DND-41 (cell line): ENCODE measurements around the gene BRPF3.

Experiments
- ATAC-seq: fragments of 200-7000 bp; cut with Tn5 transposase; 3 replicates; pipeline ENCODE4 v1.9.1; 2021; ENCODE audit warnings: low read depth; ENCODE audit not compliant: insufficient read depth
- DNase-seq: peaks from one replicate; pipeline ENCODE4 v3.0.0-alpha.2; 2020
- H2AFZ ChIP-seq: 2 replicates; pipeline ENCODE4 v1.6.0; 2012; ENCODE audit warnings: low read depth, low read length
- H3K27ac ChIP-seq: 2 replicates; pipeline ENCODE4 v1.5.1; 2012; ENCODE audit warnings: low read length, inconsistent platforms
- H3K27me3 ChIP-seq: fragments of 200-600 bp; sonication (generic); 2 replicates; pipeline ENCODE4 v1.6.0; 2012; ENCODE audit warnings: low read length, mild to moderate bottlenecking, inconsistent platforms; ENCODE audit not compliant: insufficient read depth, poor library complexity
- H3K36me3 ChIP-seq: 2 replicates; pipeline ENCODE4 v1.5.1; 2012; ENCODE audit warnings: low read length, inconsistent platforms; ENCODE audit not compliant: insufficient read depth
- H3K4me1 ChIP-seq: 2 replicates; pipeline ENCODE4 v1.5.1; 2012; ENCODE audit warnings: mild to moderate bottlenecking, low read length; ENCODE audit not compliant: insufficient read depth
- H3K4me2 ChIP-seq: 2 replicates; pipeline ENCODE4 v1.6.0; 2012; ENCODE audit warnings: mild to moderate bottlenecking, moderate library complexity, low read length, inconsistent platforms; ENCODE audit not compliant: insufficient read depth
- H3K4me3 ChIP-seq, 2 experiments: fragments of 200-600 bp in 1 of 2; shearing (Covaris generic) in 1 of 2; 2 replicates each; pipeline ENCODE4 v1.5.1; 2012 to 2016; ENCODE audit warnings: inconsistent platforms in 2 of 2, low read length in 2 of 2, mild to moderate bottlenecking in 2 of 2, low read depth in 1 of 2, moderate library complexity in 1 of 2
- H3K79me2 ChIP-seq: 2 replicates; pipeline ENCODE4 v1.6.0; 2012; ENCODE audit warnings: low read length, inconsistent platforms; ENCODE audit not compliant: insufficient read depth
- H3K9ac ChIP-seq: 2 replicates; pipeline ENCODE4 v1.6.0; 2012; ENCODE audit warnings: low read depth, mild to moderate bottlenecking, inconsistent platforms, low read length, moderate library complexity
- H3K9me3 ChIP-seq: 2 replicates; pipeline ENCODE4 v1.5.1; 2012; ENCODE audit warnings: low read length, moderate library complexity, mild to moderate bottlenecking, inconsistent platforms; ENCODE audit not compliant: insufficient read depth, severe bottlenecking
- H4K20me1 ChIP-seq: 2 replicates; pipeline ENCODE4 v1.6.0; 2012; ENCODE audit warnings: low read length; ENCODE audit not compliant: insufficient read depth
- EZH2 ChIP-seq: IDR thresholded peaks from 3 replicates; pipeline ENCODE4 v1.6.1; 2012; ENCODE audit warnings: borderline replicate concordance, low read depth, mild to moderate bottlenecking, moderate library complexity, low read length, inconsistent platforms; ENCODE audit not compliant: severe bottlenecking
- TF ChIP-seq, protein P1 (sequence below): IDR thresholded peaks from 2 replicates; pipeline ENCODE4 v1.5.1; 2012; ENCODE audit warnings: borderline replicate concordance, low read length, moderate library complexity, mild to moderate bottlenecking; ENCODE audit not compliant: poor library complexity, severe bottlenecking; ENCODE audit errors: extremely low read depth

BRPF3 gene

DNA sequence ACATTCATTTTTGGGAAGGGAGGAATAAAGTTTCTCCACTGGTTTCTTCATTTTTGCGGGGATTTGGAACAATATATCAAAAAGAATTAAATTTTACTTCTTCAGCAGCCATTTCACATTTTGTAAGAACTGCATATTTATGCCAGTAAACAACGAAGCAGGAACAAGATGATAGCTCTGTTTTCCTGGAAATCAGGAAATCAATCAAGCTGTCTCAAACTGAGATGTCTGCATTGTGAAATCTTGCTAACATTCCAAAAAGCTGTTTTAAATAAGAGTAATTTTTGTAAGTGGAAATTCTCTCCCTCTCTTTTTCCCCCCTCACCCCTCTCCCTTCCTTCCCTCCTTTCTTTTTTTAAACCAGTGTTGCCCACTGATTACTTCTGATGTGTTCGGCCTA lies 46.3 kb upstream of the BRPF3 start:
- no peak for DNase-seq
- H3K36me3 ChIP-seq: no peaks in the 10 kb centered on the region
- H3K27ac ChIP-seq: no peak overlapping the region
- no peaks in the 10 kb centered on the region for H3K27me3 ChIP-seq
- H3K4me3 ChIP-seq: no peak overlapping the region
- H3K4me1 ChIP-seq: peaks cover 7% of the 10 kb centered on the region
- H3K79me2 ChIP-seq: no peaks in the 10 kb centered on the region
- ATAC-seq: no peak
- TF ChIP-seq, protein P1, sequence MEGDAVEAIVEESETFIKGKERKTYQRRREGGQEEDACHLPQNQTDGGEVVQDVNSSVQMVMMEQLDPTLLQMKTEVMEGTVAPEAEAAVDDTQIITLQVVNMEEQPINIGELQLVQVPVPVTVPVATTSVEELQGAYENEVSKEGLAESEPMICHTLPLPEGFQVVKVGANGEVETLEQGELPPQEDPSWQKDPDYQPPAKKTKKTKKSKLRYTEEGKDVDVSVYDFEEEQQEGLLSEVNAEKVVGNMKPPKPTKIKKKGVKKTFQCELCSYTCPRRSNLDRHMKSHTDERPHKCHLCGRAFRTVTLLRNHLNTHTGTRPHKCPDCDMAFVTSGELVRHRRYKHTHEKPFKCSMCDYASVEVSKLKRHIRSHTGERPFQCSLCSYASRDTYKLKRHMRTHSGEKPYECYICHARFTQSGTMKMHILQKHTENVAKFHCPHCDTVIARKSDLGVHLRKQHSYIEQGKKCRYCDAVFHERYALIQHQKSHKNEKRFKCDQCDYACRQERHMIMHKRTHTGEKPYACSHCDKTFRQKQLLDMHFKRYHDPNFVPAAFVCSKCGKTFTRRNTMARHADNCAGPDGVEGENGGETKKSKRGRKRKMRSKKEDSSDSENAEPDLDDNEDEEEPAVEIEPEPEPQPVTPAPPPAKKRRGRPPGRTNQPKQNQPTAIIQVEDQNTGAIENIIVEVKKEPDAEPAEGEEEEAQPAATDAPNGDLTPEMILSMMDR: no peak
- H2AFZ ChIP-seq: peak overlapping the region; percentile 32; the same call in 1 of the 2 replicates
- no peaks in the 10 kb centered on the region for H4K20me1 ChIP-seq
- H3K9me3 ChIP-seq: no peaks in the 10 kb centered on the region
- no peak overlapping the region for H3K9ac ChIP-seq
- H3K4me2 ChIP-seq: no peak overlapping the region

DNA sequence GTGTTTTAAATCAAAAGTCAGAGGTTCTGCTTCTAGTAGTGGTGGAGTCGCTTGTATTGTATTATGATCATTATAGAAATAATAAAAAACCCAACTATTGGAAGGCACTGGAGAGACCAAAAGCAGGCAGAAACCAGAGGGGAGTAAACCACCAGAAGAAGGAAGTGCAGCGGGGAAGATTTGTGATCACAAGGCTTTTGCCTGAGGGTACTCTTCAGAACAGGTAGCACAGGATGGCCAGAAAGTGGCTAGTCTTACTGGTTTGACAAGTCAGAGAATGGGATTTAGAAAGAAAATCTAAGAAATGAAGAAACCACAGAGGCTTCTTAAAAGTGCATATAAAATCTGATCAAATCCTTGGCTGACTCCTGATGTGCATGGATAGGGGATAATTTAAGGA lies 42.3 kb upstream of the BRPF3 start:
- Histone ChIP-seq H3K4me1 (peaks cover 7% of the 10 kb centered on the region), H3K79me2 (no peaks in the 10 kb centered on the region), H3K36me3 (no peaks in the 10 kb centered on the region), H2AFZ (no peak overlapping the region), H3K27me3 (no peaks in the 10 kb centered on the region), H3K4me3 (no peak overlapping the region), H3K9ac (no peak overlapping the region), H4K20me1 (no peaks in the 10 kb centered on the region), H3K4me2 (no peak overlapping the region), H3K27ac (no peak overlapping the region), H3K9me3 (no peaks in the 10 kb centered on the region)
- DNase-seq (no peak), ATAC-seq (no peak)
- TF ChIP-seq EZH2: no peak
- TF ChIP-seq, protein P1: no peak

DNA sequence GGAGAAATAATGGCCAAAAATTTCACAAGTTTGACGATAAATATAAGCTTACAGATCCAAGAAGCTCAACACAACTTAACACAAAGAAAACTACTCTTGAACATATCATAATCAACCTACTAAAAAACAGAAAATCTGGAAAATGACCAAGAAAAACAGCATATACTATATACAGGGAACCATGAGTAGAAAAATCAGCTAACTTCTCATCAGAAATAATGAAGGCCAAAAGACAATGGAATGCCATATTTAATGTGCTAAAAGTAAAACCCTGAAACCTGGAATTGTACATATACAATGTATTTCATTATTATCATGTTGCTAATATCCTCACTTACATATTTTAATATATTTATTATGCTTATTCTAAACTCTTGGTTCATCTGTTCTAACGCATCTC lies 40.9 kb upstream of the BRPF3 start:
- H3K36me3 ChIP-seq: no peaks in the 10 kb centered on the region
- no peak overlapping the region for H3K27ac ChIP-seq
- H3K79me2 ChIP-seq: no peaks in the 10 kb centered on the region
- ATAC-seq (no peak), DNase-seq (no peak)
- TF ChIP-seq EZH2: no peak
- TF ChIP-seq, protein P1: no peak
- no peaks in the 10 kb centered on the region for H4K20me1 ChIP-seq
- no peaks in the 10 kb centered on the region for H3K27me3 ChIP-seq
- H3K4me3 ChIP-seq: no peak overlapping the region
- H2AFZ ChIP-seq: no peak overlapping the region
- H3K9me3 ChIP-seq: no peaks in the 10 kb centered on the region
- no peaks in the 10 kb centered on the region for H3K4me1 ChIP-seq
- no peak overlapping the region for H3K4me2 ChIP-seq
- H3K9ac ChIP-seq: no peak overlapping the region

DNA sequence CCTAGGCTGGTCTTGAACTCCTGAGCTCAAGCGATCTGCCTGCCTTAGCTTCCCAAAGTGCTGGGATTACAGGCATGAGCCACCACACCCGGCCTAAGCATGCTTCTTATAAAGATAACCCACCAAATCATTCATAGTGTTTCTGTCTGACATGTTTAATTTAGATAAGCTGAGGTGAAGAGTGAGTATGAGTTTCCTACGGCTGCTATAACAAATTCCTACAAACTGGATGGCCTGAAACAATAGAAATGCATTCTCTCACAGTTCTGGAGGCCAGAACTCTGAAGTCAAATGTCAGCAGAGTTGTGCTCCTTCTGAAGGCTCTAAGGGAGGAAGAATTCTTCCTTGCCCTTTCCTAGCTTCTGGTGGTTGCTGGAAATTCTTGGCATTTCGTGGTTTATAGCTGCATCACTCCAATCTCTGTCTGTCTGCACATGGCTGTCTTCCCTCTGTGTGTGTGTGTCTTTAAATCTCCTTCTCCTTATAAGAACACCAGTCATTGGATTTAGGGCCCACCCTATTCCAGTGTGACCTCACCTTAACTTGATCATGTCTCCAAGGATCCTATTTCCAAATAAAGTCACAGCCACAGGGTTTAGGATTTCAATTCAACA lies 36.3 kb upstream of the BRPF3 start:
- no peak for ATAC-seq
- Histone ChIP-seq H3K36me3 (no peaks in the 10 kb centered on the region), H3K27me3 (no peaks in the 10 kb centered on the region), H3K4me3 (no peak overlapping the region), H3K9me3 (no peaks in the 10 kb centered on the region), H3K79me2 (no peaks in the 10 kb centered on the region), H4K20me1 (no peaks in the 10 kb centered on the region), H3K27ac (no peak overlapping the region), H3K4me1 (no peaks in the 10 kb centered on the region), H3K9ac (no peak overlapping the region), H3K4me2 (no peak overlapping the region), H2AFZ (no peak overlapping the region)
- no peak for TF ChIP-seq EZH2
- TF ChIP-seq, protein P1: no peak
- no peak for DNase-seq
